HK-2 (cell line): ENCODE measurements around the gene DCX.
A peak's percentile ranks its signal among the peaks of the same experiment; 100 is the strongest.

Experiments used
- DNase-seq: peaks from one replicate; pipeline ENCODE4 v3.0.0-alpha.2; 2018; ENCODE audit not compliant: unreplicated experiment

Gene DCX

GRCh38 chrX:111309083-111309482, 102.9 kb downstream of the DCX start:
- DNase-seq, result no peak

- DNase-seq, result no peak
These were observed 104.0 kb downstream of the DCX start for GRCh38 chrX:111308039-111308438.

GRCh38 chrX:111302284-111302683, 109.7 kb downstream of the DCX start:
- DNase-seq, result no peak

GRCh38 chrX:111288841-111289240, 123.2 kb downstream of the DCX start:
- no peak for DNase-seq

- DNase-seq, result no peak
These were observed 127.2 kb downstream of the DCX start for GRCh38 chrX:111284631-111285293.

GRCh38 chrX:111283446-111283845, 128.5 kb downstream of the DCX start:
- DNase-seq, result no peak

- no peak for DNase-seq
These were observed 129.0 kb downstream of the DCX start for GRCh38 chrX:111282991-111283390.

GRCh38 chrX:111282139-111282538, 129.9 kb downstream of the DCX start:
- no peak for DNase-seq

- no peak for DNase-seq
These were observed 141.7 kb downstream of the DCX start, which contains the start of gene CAPN6 for GRCh38 chrX:111270339-111270738. TSS of gene CAPN6 (minus strand) at chrX:111270483. CDS start at chrX:111263936, 6,547 bp downstream.

- no peak for DNase-seq
These were observed 143.5 kb downstream of the DCX start for GRCh38 chrX:111268506-111268905.

GRCh38 chrX:111265486-111265885, 146.5 kb downstream of the DCX start:
- DNase-seq, result no peak

- DNase-seq, result no peak
These were observed 147.6 kb downstream of the DCX start for GRCh38 chrX:111264385-111264784.

- DNase-seq, result no peak
These were observed 149.9 kb downstream of the DCX start for GRCh38 chrX:111262086-111262485.

- DNase-seq, result no peak
These were observed 151.5 kb downstream of the DCX start for GRCh38 chrX:111260451-111260850.

- DNase-seq, result no peak
These were observed 152.4 kb downstream of the DCX start for GRCh38 chrX:111259559-111259958.

GRCh38 chrX:111257733-111258132, 154.3 kb downstream of the DCX start:
- DNase-seq, result no peak

- DNase-seq, result peak; percentile 16
These were observed 156.9 kb downstream of the DCX start for GRCh38 chrX:111254896-111255693.

- DNase-seq, result no peak
These were observed 167.7 kb downstream of the DCX start for GRCh38 chrX:111244235-111244750.
